ENCODE data around the gene SMYD3.
A peak's percentile ranks its signal among the peaks of the same experiment; 100 is the strongest.

The SMYD3 gene

GRCh38 chr1:246093230-246093629 is 413.8 kb downstream of the SMYD3 start:
- DNase-seq (ENCODE audit: low read depth in 1 of 2, low spot score in 1 of 2) = no peak
- H3K27me3 ChIP-seq (ENCODE audit: insufficient read depth, poor library complexity, severe bottlenecking) = no peaks in the 10 kb centered on the region
- no peak for TF ChIP-seq GABPA (IDR thresholded peaks at IDR 0.05; ENCODE audit: low read depth)
- no peak for TF ChIP-seq SPI1 (IDR thresholded peaks at IDR 0.05; ENCODE audit: borderline replicate concordance, low read depth)
- TF ChIP-seq POLR2AphosphoS5 (IDR thresholded peaks at IDR 0.05; ENCODE audit: low read depth) = no peak
- TF ChIP-seq REST (IDR thresholded peaks at IDR 0.05; ENCODE audit: insufficient replicate concordance, low read depth) = no peak
- no peak for TF ChIP-seq CTCF (IDR thresholded peaks at IDR 0.05; ENCODE audit: insufficient read depth, low read length)
- H3K4me3 ChIP-seq (replicated peaks; ENCODE audit: insufficient read depth, low read length) = no peak overlapping the region
- H3K27ac ChIP-seq (replicated peaks) = no peak overlapping the region

GRCh38 chr1:246092136-246092535 is 414.9 kb downstream of the SMYD3 start:
- Histone ChIP-seq H3K27ac (replicated peaks) (no peak overlapping the region; the same call in 1 of the 2 replicates), H3K27me3 (ENCODE audit: insufficient read depth, poor library complexity, severe bottlenecking) (no peaks in the 10 kb centered on the region), H3K4me3 (replicated peaks; ENCODE audit: insufficient read depth, low read length) (no peak overlapping the region)
- peak; percentile 76 for TF ChIP-seq SPI1 (IDR thresholded peaks at IDR 0.05; ENCODE audit: borderline replicate concordance, low read depth)
- TF ChIP-seq REST (IDR thresholded peaks at IDR 0.05; ENCODE audit: insufficient replicate concordance, low read depth) = no peak
- TF ChIP-seq POLR2AphosphoS5 (IDR thresholded peaks at IDR 0.05; ENCODE audit: low read depth) = no peak
- TF ChIP-seq GABPA (IDR thresholded peaks at IDR 0.05; ENCODE audit: low read depth) = no peak
- peak; percentile 25 to 62 for DNase-seq (ENCODE audit: low read depth in 1 of 2, low spot score in 1 of 2)

- Histone ChIP-seq H3K27me3 (ENCODE audit: insufficient read depth, poor library complexity, severe bottlenecking) (no peaks in the 10 kb centered on the region), H3K4me3 (replicated peaks; ENCODE audit: insufficient read depth, low read length) (no peak overlapping the region), H3K27ac (replicated peaks) (peak overlapping the region; percentile 6)
- no peak for TF ChIP-seq REST (IDR thresholded peaks at IDR 0.05; ENCODE audit: insufficient replicate concordance, low read depth)
- no peak for TF ChIP-seq GABPA (IDR thresholded peaks at IDR 0.05; ENCODE audit: low read depth)
- no peak for DNase-seq (ENCODE audit: low read depth in 1 of 2, low spot score in 1 of 2)
Measured at GRCh38 chr1:246091477-246091876, 415.6 kb downstream of the SMYD3 start.

- no peak for DNase-seq (ENCODE audit: low read depth in 1 of 2, low spot score in 1 of 2)
- Histone ChIP-seq H3K4me3 (replicated peaks; ENCODE audit: insufficient read depth, low read length) (no peak overlapping the region), H3K27ac (replicated peaks) (no peak overlapping the region), H3K27me3 (ENCODE audit: insufficient read depth, poor library complexity, severe bottlenecking) (no peaks in the 10 kb centered on the region)
- TF ChIP-seq POLR2AphosphoS5 (IDR thresholded peaks at IDR 0.05; ENCODE audit: low read depth) = no peak
- no peak for TF ChIP-seq CTCF (IDR thresholded peaks at IDR 0.05; ENCODE audit: insufficient read depth, low read length)
- no peak for TF ChIP-seq REST (IDR thresholded peaks at IDR 0.05; ENCODE audit: insufficient replicate concordance, low read depth)
Measured at GRCh38 chr1:246086191-246086590, 420.9 kb downstream of the SMYD3 start.
